Epithelial cell of esophagus (primary cell): ENCODE data around the gene CMBL.
"Not testable (repeated sequence)": the region's sequence is repeated elsewhere in the genome, so short reads cannot be mapped to it uniquely, and the experiment has no call there.

Experiments
- DNase-seq: peaks from one replicate; pipeline ENCODE4 v3.0.0; 2010; ENCODE audit warnings: low read depth
- H3K4me3 ChIP-seq: 2 replicates; pipeline ENCODE4 v1.5.1; 2011; ENCODE audit warnings: mild to moderate bottlenecking, low read length, control low read depth
- CTCF ChIP-seq: IDR thresholded peaks from 2 replicates; pipeline ENCODE4 v1.5.1; 2011; ENCODE audit warnings: low read depth, mild to moderate bottlenecking, low read length, control low read depth, inconsistent platforms; ENCODE audit not compliant: insufficient read depth; ENCODE audit errors: missing control alignments

The CMBL gene

DNA sequence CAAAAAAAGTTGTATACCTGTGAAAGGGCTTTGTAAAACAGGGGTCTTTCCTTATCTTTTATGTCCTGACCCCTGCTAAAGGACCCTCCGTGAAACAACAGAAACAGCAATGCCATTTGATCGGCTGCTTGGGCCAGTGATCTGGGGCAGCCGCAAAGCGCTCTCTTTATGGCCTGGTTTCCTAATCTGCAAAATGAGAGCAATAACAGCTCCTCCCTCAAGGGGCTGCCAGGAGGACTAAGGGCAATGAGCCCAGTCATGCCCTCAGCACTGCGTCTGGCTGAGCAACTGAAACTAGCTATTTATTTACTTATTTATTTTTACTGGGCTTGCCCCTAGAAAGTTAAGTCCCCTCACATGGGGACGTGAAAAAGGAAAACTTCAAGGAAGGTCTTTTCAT is 18.3 kb downstream of the CMBL start:
- H3K4me3 ChIP-seq: no peak overlapping the region
- DNase-seq: no peak
- TF ChIP-seq CTCF: no peak

- DNase-seq: peak; percentile 75
- no peak overlapping the region for H3K4me3 ChIP-seq
- TF ChIP-seq CTCF: no peak
These were observed 19.0 kb downstream of the CMBL start for GRCh38 chr5:10288592-10289219.

DNA sequence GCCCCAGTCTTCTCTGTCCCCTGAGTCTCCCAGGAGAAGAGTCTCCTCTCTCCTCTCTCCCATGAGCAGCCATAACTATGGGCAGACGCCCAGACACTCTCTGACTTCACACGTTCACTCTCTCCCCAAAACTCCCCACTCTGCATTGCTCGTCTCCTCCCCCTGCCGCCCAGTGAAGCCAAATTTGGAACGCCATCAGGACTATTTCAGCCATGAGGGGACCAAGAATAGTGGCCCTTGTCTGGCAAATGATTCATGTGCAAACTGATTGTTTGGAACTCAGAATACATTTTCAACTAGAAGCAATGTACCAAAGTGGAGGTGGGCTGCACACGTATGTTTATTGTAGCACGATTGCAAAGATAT is 20.9 kb downstream of the CMBL start:
- H3K4me3 ChIP-seq: no peak overlapping the region
- no peak for TF ChIP-seq CTCF
- no peak for DNase-seq

- H3K4me3 ChIP-seq: no peak overlapping the region
- TF ChIP-seq CTCF: no peak
- no peak for DNase-seq
These were observed 21.4 kb downstream of the CMBL start for GRCh38 chr5:10286162-10286861.

DNA sequence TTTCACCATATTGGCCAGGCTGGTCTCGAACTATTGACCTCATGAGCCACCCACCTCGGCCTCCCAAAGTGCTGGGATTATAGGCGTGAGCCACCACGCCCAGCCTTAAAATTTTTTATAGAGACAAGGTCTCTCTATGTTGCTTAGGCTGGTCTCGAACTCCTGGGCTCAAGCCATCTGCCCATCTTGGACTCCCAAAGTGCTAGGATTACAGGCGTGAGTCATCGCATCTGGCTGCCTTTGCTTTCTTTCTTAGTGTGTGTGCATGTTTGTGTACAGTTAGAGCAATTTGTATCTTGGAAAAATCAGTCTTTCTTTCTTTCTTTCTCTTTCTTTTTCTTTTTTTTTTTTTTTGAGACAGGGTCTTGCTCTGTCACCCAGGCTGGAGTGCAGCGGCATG is 22.3 kb downstream of the CMBL start:
- peak; percentile 25 for DNase-seq
- H3K4me3 ChIP-seq: not testable (repeated sequence)

DNA sequence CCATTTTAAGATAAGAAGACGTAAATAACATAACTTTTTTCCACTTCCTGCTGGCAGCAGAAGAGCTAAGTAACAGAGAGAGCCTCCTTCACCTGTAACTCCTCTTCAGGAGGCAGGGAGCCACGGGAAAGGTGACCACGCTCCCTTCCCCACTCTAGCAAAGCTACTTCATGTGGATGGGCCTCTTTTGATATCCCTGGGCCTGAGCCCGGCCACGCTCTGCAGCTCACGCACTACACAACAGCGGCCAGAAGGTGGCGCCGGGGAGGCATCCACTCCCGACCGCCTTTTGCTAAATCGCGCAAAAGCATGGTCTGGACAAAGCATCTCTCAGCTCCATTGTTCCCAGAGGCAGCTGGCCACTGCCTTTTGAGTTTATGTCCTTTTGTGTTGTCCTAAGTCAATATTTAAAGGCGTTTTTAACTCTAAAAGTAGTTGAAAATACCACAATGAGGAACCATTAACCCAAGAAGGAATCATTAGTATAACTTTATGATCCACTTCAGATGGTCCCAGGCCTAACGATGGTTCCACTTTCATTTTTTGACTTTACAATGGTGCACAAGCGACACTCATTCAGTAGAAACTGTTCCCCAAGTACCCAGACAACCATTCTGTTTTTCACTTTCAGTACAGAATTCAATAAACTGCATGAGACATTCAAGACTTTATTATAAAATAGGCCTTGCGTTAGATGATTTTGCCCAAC is 23.6 kb downstream of the CMBL start:
- H3K4me3 ChIP-seq: no peak overlapping the region
- TF ChIP-seq CTCF: peak; percentile 96
- DNase-seq: peak; percentile 74

DNA sequence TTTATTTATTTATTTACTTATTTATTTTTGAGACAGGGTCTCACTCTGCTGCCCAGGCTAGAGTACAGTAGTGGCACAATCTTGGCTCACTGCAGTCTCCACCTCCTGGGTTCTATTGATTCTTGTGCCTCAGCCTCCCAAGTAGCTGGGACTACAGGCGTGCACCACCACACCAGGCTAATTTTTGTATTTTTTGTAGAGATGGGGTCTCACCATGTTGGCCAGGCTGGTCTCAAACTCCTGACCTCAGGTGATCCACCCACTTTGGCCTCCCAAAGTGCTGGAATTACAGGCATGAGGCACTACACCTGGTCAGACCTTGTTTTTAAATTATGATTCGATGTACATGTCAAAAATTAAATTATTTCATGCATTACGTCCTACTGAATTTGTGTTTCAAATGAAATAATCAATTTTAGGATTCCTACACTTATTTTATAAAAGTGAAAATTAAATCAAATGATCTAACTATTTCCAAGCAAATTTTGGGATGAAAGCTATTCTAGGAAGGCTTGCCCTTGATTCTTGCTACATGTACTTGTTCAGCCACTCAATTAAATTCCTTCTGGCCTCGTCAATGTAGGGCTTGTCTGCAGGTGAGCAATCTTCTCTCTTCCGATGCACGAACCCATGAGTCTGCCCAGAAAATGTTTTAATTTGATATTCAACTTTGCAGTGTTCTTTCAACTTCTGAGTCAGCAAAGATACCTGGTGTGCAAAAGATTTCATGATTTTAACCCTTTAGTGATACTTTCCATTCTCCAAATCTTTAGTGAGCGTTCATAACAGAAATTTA is 27.6 kb downstream of the CMBL start:
- DNase-seq: peak; percentile 70
- TF ChIP-seq CTCF: no peak
- H3K4me3 ChIP-seq: no peak overlapping the region
